ENCODE measurements around the gene ADGRG6.

The ADGRG6 gene

GRCh38 chr6:142376800-142377496 is 75.1 kb downstream of the ADGRG6 start:
- no peak for DNase-seq (ENCODE audit: low read depth)

DNA sequence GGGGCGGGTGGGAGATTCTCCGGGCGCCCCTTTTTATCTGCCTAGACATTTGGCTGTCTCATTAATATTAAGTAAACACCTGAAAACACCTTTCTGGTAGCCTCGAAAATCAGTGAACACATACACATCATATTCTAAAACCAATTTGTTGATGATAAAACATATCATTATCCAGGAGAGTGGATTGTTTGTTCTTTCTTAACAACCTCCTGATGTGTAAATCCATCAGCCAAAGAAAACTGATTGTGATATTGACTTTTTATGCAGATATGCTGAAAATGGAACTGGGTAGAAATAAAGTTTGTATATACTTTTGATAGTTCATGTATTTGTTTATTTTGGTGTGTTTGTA is 75.7 kb downstream of the ADGRG6 start:
- no peak for DNase-seq (ENCODE audit: low read depth)

DNA sequence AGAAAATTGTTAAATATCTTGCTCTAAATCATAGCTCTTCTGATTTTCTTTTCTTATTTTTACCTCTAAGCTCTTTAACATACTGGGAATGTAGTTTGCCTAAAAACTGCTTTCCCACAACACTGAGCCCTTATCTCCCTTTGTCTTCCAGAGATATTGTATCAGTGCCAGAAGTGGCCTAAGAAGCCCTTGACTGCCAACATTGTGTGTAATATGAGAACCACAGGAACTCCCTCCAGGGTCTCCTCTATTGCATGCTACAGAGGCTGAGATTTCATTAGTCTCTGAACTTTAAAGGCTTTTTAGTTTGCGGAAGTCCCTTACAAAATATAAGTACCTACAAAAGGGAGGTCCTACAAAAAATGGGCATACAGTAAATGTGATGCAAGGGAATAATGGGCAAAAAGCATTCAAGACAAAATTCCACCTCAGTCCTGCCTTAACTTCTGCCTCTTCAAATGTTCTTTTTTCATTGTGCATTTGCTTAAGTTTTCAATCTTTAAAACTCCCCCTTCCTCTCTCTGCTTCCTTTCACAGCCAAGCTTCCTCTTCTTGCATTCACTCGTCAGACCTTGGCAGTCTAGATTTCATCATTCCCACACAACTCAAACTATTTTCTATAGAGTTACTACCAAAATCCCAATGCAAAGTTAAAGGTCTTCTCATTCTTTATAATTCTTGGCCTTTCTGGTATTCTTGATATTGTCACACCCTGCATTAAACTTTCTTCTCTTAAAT is 76.5 kb downstream of the ADGRG6 start:
- DNase-seq (ENCODE audit: low read depth): no peak

GRCh38 chr6:142380626-142381025 is 78.8 kb downstream of the ADGRG6 start:
- DNase-seq (ENCODE audit: low read depth): no peak

GRCh38 chr6:142381181-142381580 is 79.4 kb downstream of the ADGRG6 start:
- DNase-seq (ENCODE audit: low read depth): no peak

GRCh38 chr6:142381845-142382378 is 80.1 kb downstream of the ADGRG6 start:
- DNase-seq (ENCODE audit: low read depth): no peak

GRCh38 chr6:142384519-142385254 is 82.9 kb downstream of the ADGRG6 start:
- no peak for DNase-seq (ENCODE audit: low read depth)

GRCh38 chr6:142385352-142385751 is 83.5 kb downstream of the ADGRG6 start:
- DNase-seq (ENCODE audit: low read depth): no peak

DNA sequence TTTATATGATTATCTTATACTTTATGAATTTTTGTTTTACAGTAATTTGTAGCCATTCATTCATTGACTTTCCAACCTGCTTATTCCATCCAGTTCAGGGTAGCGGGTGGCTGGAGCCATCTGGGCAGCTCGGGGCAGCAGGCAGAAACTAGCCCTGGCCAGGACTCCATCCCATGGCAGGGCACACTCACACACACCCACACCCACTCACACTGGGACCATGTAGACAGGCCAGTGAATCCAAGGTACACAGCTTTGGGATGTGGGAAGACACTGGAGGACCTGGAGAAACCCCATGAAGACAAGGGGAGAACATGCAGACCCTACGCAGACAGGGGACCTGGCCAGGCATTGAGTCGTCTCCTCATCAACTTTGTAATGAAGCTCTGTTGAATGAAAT is 84.8 kb downstream of the ADGRG6 start:
- no peak for DNase-seq (ENCODE audit: low read depth)

- no peak for DNase-seq (ENCODE audit: low read depth)
These were observed 86.4 kb downstream of the ADGRG6 start for GRCh38 chr6:142387997-142388815.

DNA sequence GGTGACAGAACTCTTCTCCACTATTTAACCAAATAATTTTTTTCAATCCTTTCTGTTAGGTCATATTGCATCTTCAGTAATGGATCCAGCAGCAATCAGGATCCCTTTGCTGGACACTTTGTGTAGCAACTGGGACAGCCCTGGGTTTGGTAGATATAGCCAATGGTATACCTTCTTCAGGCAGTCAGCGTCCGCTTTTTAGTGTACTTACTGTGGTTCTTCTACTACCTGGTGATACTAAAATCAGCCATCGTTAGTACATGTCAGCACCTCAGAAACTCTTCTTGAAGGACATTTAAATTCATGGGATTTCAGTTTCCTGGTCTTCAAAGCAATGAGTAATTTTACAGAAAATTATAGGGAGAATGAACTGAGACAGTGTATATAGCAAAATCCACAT is 93.5 kb downstream of the ADGRG6 start:
- DNase-seq (ENCODE audit: low read depth): no peak

- no peak for DNase-seq (ENCODE audit: low read depth)
These were observed 94.0 kb downstream of the ADGRG6 start for GRCh38 chr6:142395768-142396231.

DNA sequence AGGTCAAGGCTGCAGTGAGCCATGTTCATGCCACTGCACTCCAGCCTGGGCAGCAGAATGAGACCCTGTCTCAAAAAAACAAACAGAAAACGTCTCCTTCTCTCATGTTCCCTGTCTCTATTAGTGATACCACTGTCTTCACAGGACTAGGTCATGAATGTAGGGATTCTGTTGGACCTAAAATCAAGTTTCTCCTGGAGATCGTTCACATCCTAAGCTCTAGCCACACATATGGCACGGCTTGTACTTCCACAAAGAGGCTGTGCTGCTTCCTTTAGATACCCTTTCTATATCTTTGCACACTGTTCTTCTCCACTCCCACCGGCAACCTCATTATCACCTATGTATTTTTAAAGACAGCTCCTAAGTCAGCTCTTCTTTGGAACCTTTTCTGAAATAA is 96.5 kb downstream of the ADGRG6 start:
- DNase-seq (ENCODE audit: low read depth): no peak

GRCh38 chr6:142399739-142400138 is 97.9 kb downstream of the ADGRG6 start:
- DNase-seq (ENCODE audit: low read depth): no peak

- no peak for DNase-seq (ENCODE audit: low read depth)
These were observed 98.7 kb downstream of the ADGRG6 start for GRCh38 chr6:142400495-142400894.

DNA sequence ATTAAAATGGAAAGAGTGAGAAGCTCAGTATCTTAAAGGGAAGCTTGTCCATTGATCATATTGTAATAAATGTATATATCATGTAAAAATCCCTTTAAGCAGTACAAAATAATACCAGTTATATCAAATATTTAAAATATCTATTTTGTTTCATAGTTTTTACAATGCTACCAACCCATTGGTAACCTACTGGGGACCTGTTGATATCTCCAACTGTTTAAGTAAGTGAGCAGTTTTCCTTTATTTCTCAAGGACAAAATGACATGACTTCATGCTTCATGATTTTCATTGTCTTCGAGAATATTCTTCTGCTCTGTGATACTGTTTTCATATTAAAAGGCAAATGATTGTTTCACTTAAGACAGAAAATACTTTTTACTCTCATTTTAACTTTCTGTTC is 100.0 kb downstream of the ADGRG6 start:
- no peak for DNase-seq (ENCODE audit: low read depth)

- no peak for DNase-seq (ENCODE audit: low read depth)
These were observed 102.9 kb downstream of the ADGRG6 start for GRCh38 chr6:142404751-142405150.

- DNase-seq (ENCODE audit: low read depth): no peak
These were observed 104.3 kb downstream of the ADGRG6 start for GRCh38 chr6:142406131-142406530.

- no peak for DNase-seq (ENCODE audit: low read depth)
These were observed 106.0 kb downstream of the ADGRG6 start for GRCh38 chr6:142407685-142408273.

GRCh38 chr6:142408409-142408808 is 106.6 kb downstream of the ADGRG6 start:
- no peak for DNase-seq (ENCODE audit: low read depth)

DNA sequence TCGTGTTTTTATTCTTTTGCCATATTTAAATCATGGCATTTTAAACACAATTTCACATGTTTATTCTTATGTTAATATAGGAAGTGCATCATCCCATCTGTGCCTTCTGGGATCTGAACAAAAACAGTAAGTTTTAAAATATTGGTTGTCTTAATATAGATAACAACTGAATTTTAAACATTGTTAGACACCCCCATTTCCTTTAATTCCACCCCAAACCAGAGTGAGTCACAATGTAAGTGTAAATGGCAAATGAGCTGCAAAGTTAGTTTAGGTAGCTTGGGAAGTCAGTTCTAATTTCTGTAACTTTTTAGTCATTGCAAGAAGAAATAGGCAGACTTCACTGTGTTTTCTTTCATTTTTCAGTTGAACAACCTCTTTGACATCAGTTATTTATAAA is 108.0 kb downstream of the ADGRG6 start:
- DNase-seq (ENCODE audit: low read depth): no peak

GRCh38 chr6:142411145-142411544 is 109.3 kb downstream of the ADGRG6 start:
- DNase-seq (ENCODE audit: low read depth): no peak
